Glutamatergic neuron (in vitro differentiated cells): ENCODE results near the gene PTPN23. TPM values are rescaled to one million over a fixed set of nuclear protein-coding genes. Genes with fewer than 3 reads are reported as not detected.

Source experiments
- DNase-seq: peaks from one replicate; pipeline ENCODE4 v3.0.0; 2022
- H3K27ac Mint-ChIP-seq: one replicate; pipeline ENCODE4 v1.8.0; 2020; ENCODE audit warnings: mild to moderate bottlenecking, mixed read lengths, inconsistent platforms; ENCODE audit not compliant: unreplicated experiment
- H3K27me3 Mint-ChIP-seq: one replicate; pipeline ENCODE4 v1.8.0; 2020; ENCODE audit warnings: mild to moderate bottlenecking, moderate library complexity, mixed read lengths, inconsistent platforms; ENCODE audit not compliant: unreplicated experiment
- H3K36me3 Mint-ChIP-seq: one replicate; pipeline ENCODE4 v1.8.0; 2020; ENCODE audit warnings: mild to moderate bottlenecking, mixed read lengths, inconsistent platforms; ENCODE audit not compliant: unreplicated experiment
- H3K4me1 Mint-ChIP-seq: one replicate; pipeline ENCODE4 v1.8.0; 2020; ENCODE audit warnings: mild to moderate bottlenecking, low read depth, mixed read lengths, inconsistent platforms; ENCODE audit not compliant: unreplicated experiment
- H3K4me3 Mint-ChIP-seq: one replicate; pipeline ENCODE4 v1.8.0; 2020; ENCODE audit warnings: mild to moderate bottlenecking, mixed read lengths, inconsistent platforms; ENCODE audit not compliant: unreplicated experiment
- H3K9me3 Mint-ChIP-seq: one replicate; pipeline ENCODE4 v1.8.0; 2020; ENCODE audit warnings: mild to moderate bottlenecking, moderate library complexity, mixed read lengths, inconsistent platforms; ENCODE audit not compliant: unreplicated experiment
- total RNA-seq: library from RNA; stranded (reverse); fragmentation: NEBNext Ultra II Directional; extraction: Animal tissue kit (Norgen Biotek cat#: 25700); gene quantifications from one replicate; pipeline ENCODE4 v1.2.1, GENCODE V29; 2021; ENCODE audit not compliant: unreplicated experiment
- TF ChIP-seq, protein P1 (sequence below): fragments of 200-600 bp; sonication (generic); IDR thresholded peaks from one replicate; pipeline ENCODE4 v1.5.0; 2021; ENCODE audit not compliant: partially characterized antibody, unreplicated experiment

The PTPN23 gene
- total RNA-seq, 1 donor from 2014 or later = 71.0 TPM

DNA sequence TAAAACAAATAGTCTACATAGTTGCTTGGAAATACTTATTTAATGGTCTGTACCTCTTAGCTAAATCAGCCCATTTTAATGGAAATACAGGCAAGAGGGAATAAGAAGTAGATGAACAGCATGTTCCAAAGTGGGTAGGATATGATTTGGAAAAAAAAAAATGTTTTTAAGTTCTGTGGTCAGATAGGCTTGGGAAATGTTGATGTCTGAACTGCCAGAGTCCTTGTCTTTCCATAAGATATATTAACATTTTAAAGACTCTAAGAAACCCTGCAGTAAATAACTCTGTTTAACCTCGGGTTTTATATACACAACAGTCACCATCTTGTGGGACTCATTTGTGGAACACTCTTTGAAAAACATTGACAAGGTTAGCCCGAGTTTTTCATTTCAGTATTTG, 40.0 kb upstream of the PTPN23 start:
- peaks cover 2% of the 10 kb centered on the region for H3K9me3 Mint-ChIP-seq
- no peaks in the 10 kb centered on the region for H3K4me1 Mint-ChIP-seq
- no peak overlapping the region for H3K27ac Mint-ChIP-seq
- no peaks in the 10 kb centered on the region for H3K36me3 Mint-ChIP-seq
- no peak for DNase-seq
- peaks cover 3% of the 10 kb centered on the region for H3K27me3 Mint-ChIP-seq
- no peak overlapping the region for H3K4me3 Mint-ChIP-seq
- TF ChIP-seq, protein P1, sequence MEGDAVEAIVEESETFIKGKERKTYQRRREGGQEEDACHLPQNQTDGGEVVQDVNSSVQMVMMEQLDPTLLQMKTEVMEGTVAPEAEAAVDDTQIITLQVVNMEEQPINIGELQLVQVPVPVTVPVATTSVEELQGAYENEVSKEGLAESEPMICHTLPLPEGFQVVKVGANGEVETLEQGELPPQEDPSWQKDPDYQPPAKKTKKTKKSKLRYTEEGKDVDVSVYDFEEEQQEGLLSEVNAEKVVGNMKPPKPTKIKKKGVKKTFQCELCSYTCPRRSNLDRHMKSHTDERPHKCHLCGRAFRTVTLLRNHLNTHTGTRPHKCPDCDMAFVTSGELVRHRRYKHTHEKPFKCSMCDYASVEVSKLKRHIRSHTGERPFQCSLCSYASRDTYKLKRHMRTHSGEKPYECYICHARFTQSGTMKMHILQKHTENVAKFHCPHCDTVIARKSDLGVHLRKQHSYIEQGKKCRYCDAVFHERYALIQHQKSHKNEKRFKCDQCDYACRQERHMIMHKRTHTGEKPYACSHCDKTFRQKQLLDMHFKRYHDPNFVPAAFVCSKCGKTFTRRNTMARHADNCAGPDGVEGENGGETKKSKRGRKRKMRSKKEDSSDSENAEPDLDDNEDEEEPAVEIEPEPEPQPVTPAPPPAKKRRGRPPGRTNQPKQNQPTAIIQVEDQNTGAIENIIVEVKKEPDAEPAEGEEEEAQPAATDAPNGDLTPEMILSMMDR = no peak

DNA sequence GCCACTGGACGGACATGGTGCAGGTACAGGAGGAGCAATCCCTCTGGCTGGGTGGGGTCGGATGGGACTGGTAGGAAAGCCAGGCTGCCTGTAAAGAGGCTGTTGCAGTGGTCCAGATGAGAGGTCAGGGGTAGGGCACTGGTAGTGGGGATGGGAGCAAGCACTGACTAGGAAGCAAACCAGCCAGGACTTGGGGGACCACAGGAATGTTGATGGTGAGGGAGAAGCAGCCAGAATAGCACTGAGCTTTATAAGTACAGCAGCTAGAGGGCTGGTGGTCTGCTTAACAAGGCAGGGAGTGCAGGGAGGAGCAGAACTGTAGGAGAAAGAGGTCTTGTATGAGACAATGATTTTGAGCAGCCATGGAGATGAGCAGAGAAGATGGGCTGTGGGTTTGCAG, 38.7 kb upstream of the PTPN23 start:
- no peak overlapping the region for H3K4me3 Mint-ChIP-seq
- H3K27me3 Mint-ChIP-seq = peaks cover 3% of the 10 kb centered on the region
- no peak for DNase-seq
- TF ChIP-seq, protein P1 = no peak
- no peaks in the 10 kb centered on the region for H3K4me1 Mint-ChIP-seq
- no peak overlapping the region for H3K27ac Mint-ChIP-seq
- no peaks in the 10 kb centered on the region for H3K36me3 Mint-ChIP-seq
- H3K9me3 Mint-ChIP-seq = peaks cover 2% of the 10 kb centered on the region

DNA sequence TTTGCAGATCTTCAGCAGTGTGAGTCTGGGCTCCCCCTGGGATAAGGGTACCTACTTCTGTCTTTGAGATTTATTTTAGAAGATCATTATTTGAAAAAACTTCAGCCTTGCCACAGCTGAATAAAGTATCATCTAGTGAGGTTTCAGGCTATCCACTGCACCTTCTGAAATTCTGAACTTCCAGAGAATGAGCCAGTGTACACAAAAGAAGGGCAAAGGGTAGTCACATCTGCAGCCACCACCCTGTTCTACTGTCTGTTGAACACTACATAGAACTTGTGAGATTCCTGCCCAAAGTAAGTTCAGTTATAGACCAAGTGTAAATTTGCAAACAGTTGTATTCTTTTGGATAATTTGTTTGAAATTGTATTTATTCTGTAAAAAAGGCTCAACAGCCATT, 38.0 kb upstream of the PTPN23 start:
- peaks cover 2% of the 10 kb centered on the region for H3K9me3 Mint-ChIP-seq
- no peak overlapping the region for H3K4me3 Mint-ChIP-seq
- TF ChIP-seq, protein P1 = no peak
- no peaks in the 10 kb centered on the region for H3K36me3 Mint-ChIP-seq
- no peak overlapping the region for H3K27ac Mint-ChIP-seq
- H3K27me3 Mint-ChIP-seq = peaks cover 3% of the 10 kb centered on the region
- no peak for DNase-seq
- H3K4me1 Mint-ChIP-seq = no peaks in the 10 kb centered on the region

DNA sequence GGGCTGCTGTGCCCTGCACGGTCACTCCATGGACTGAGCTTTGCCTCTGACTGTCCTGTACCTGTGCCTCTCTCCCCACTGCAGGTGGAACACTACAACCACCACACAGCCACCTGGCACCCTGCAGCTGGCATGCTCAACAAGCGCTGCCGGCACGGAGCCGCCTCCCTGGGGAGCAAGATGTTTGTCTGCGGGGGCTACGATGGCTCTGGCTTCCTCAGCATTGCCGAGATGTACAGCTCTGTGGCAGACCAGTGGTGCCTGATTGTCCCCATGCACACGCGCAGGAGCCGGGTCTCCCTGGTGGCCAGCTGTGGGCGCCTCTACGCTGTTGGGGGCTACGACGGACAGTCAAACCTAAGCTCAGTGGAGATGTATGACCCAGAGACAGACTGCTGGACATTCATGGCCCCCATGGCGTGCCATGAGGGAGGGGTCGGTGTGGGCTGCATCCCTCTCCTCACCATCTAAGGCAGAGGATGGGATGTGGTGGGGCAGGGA, 37.3 kb upstream of the PTPN23 start:
- Mint-ChIP-seq H3K4me3 (no peak overlapping the region), H3K9me3 (peaks cover 2% of the 10 kb centered on the region), H3K27ac (no peak overlapping the region), H3K27me3 (peaks cover 3% of the 10 kb centered on the region), H3K4me1 (no peaks in the 10 kb centered on the region), H3K36me3 (no peaks in the 10 kb centered on the region)
- no peak for DNase-seq
- TF ChIP-seq, protein P1 = no peak

DNA sequence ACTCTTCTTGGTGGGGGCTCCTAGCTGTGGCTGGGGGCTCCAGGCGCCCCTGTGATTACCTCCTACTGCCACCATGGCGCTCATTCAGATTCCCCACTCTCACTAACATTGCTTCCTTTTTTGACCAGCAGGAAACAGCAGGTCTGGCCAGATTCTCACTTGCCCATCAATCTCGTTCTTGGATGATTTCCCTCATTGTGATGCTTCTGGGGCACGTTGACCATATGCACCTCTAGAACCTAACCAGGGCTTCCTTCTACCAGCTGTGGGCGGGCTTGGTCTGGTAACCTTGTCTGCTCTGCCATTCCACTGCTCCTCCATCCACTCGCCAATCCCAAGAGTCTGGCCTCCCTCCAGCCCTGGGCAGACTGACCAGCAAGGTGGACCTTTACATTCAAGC, 35.9 kb upstream of the PTPN23 start:
- TF ChIP-seq, protein P1 = no peak
- Mint-ChIP-seq H3K4me3 (no peak overlapping the region), H3K27ac (no peak overlapping the region)

More for the DNA sequence above, 35.9 kb upstream of the PTPN23 start:
- Mint-ChIP-seq H3K27me3 (peaks cover 3% of the 10 kb centered on the region), H3K4me1 (no peaks in the 10 kb centered on the region), H3K36me3 (no peaks in the 10 kb centered on the region), H3K9me3 (peaks cover 2% of the 10 kb centered on the region)
- DNase-seq = no peak
